Kidney epithelial cell (primary cell): ENCODE data around the gene BET1L. TPM values are rescaled to one million over a fixed set of nuclear protein-coding genes. Genes with fewer than 3 reads are reported as not detected.
A peak's percentile ranks its signal among the peaks of the same experiment; 100 is the strongest.

Experiments used
- DNase-seq: peaks from one replicate; pipeline ENCODE4 v3.0.0-alpha.2; 2010; ENCODE audit warnings: low read depth
- H3K27me3 ChIP-seq: 2 replicates; pipeline ENCODE4 v1.6.0; 2011; ENCODE audit warnings: low read length; ENCODE audit not compliant: control insufficient read depth, insufficient read depth
- H3K36me3 ChIP-seq: 2 replicates; pipeline ENCODE4 v1.5.1; 2011; ENCODE audit warnings: low read length; ENCODE audit not compliant: control insufficient read depth, insufficient read depth
- H3K4me3 ChIP-seq: 2 replicates; pipeline ENCODE4 v1.5.1; 2011; ENCODE audit warnings: low read depth, mild to moderate bottlenecking, control low read depth, low read length
- CTCF ChIP-seq: IDR thresholded peaks from 2 replicates; pipeline ENCODE4 v1.5.1; 2011; ENCODE audit warnings: mild to moderate bottlenecking, moderate library complexity, low read length, control low read depth, inconsistent platforms; ENCODE audit not compliant: insufficient read depth, poor library complexity, severe bottlenecking
- total RNA-seq: library from RNA; depleted of rRNA; stranded (reverse); fragments of >200 nt; gene quantifications from 2 replicates; pipeline ENCODE4 v1.2.3, GENCODE V29; 2015

BET1L gene
- total RNA-seq, 1 donor from 2014 or later = 31.1 TPM

- Histone ChIP-seq H3K4me3 (no peak overlapping the region), H3K36me3 (peaks cover 21% of the 10 kb centered on the region), H3K27me3 (no peaks in the 10 kb centered on the region)
- DNase-seq = no peak
- no peak for TF ChIP-seq CTCF
These were observed 5.2 kb upstream of the BET1L start for GRCh38 chr11:212150-213100.

- TF ChIP-seq CTCF = no peak
- Histone ChIP-seq H3K27me3 (no peaks in the 10 kb centered on the region), H3K4me3 (no peak overlapping the region), H3K36me3 (peaks cover 21% of the 10 kb centered on the region)
- no peak for DNase-seq
These were observed 4.5 kb upstream of the BET1L start for GRCh38 chr11:211741-212140.

- DNase-seq = no peak
- peaks cover 21% of the 10 kb centered on the region for H3K36me3 ChIP-seq
- TF ChIP-seq CTCF = no peak
These were observed 4.1 kb upstream of the BET1L start for GRCh38 chr11:211295-211694.

GRCh38 chr11:210803-211180 lies 3.6 kb upstream of the BET1L start:
- TF ChIP-seq CTCF = no peak
- peaks cover 20% of the 10 kb centered on the region for H3K36me3 ChIP-seq
- no peaks in the 10 kb centered on the region for H3K27me3 ChIP-seq
- no peak for DNase-seq
- H3K4me3 ChIP-seq = no peak overlapping the region

More at GRCh38 chr11:211295-211694, 4.1 kb upstream of the BET1L start:
- H3K27me3 ChIP-seq = no peaks in the 10 kb centered on the region
- no peak overlapping the region for H3K4me3 ChIP-seq

- no peaks in the 10 kb centered on the region for H3K27me3 ChIP-seq
- H3K36me3 ChIP-seq = peaks cover 20% of the 10 kb centered on the region
- TF ChIP-seq CTCF = no peak
- peak; percentile 53 for DNase-seq
- peak overlapping the region; percentile 90 for H3K4me3 ChIP-seq
These were observed 3.1 kb upstream of the BET1L start for GRCh38 chr11:210122-210802.
